ENCODE measurements around the gene GARRE1. TPM values are rescaled to one million over a fixed set of nuclear protein-coding genes. Genes with fewer than 3 reads are reported as not detected.

Gene GARRE1
- total RNA-seq, 2 donors from 2014 or later, result 25.5 to 28.0 TPM

GRCh38 chr19:34220472-34221063 is 33.8 kb upstream of the GARRE1 start:
- H3K9me3 ChIP-seq, result no peaks in the 10 kb centered on the region
- no peaks in the 10 kb centered on the region for H3K4me1 ChIP-seq
- TF ChIP-seq CTCF (IDR thresholded peaks at IDR 0.05), result peak; percentile 54 to 81
- H3K4me3 ChIP-seq, result no peak overlapping the region
- no peaks in the 10 kb centered on the region for H3K27me3 ChIP-seq
- H3K27ac ChIP-seq, result no peak overlapping the region
- peaks cover 53% of the 10 kb centered on the region for H3K36me3 ChIP-seq
- DNase-seq (ENCODE audit: low spot score), result no peak

- no peak for TF ChIP-seq CTCF (IDR thresholded peaks at IDR 0.05)
Measured at GRCh38 chr19:34222386-34222785, 32.0 kb upstream of the GARRE1 start.

GRCh38 chr19:34224996-34225658 is 29.2 kb upstream of the GARRE1 start:
- H3K27ac ChIP-seq, result no peak overlapping the region
- H3K27me3 ChIP-seq, result no peaks in the 10 kb centered on the region
- no peak overlapping the region for H3K4me3 ChIP-seq
- H3K36me3 ChIP-seq, result peaks cover 56% of the 10 kb centered on the region
- DNase-seq (ENCODE audit: low spot score), result no peak
- H3K9me3 ChIP-seq, result no peaks in the 10 kb centered on the region
- H3K4me1 ChIP-seq, result no peaks in the 10 kb centered on the region
- no peak for TF ChIP-seq CTCF (IDR thresholded peaks at IDR 0.05)

More at GRCh38 chr19:34222386-34222785, 32.0 kb upstream of the GARRE1 start:
- Histone ChIP-seq H3K27me3 (no peaks in the 10 kb centered on the region), H3K4me1 (no peaks in the 10 kb centered on the region), H3K27ac (no peak overlapping the region), H3K36me3 (peaks cover 49% of the 10 kb centered on the region), H3K9me3 (no peaks in the 10 kb centered on the region), H3K4me3 (no peak overlapping the region)
- no peak for DNase-seq (ENCODE audit: low spot score)

- no peak for TF ChIP-seq CTCF (IDR thresholded peaks at IDR 0.05)
- no peak for DNase-seq (ENCODE audit: low spot score)
- no peaks in the 10 kb centered on the region for H3K4me1 ChIP-seq
- no peak overlapping the region for H3K27ac ChIP-seq
- no peak overlapping the region for H3K4me3 ChIP-seq
- no peaks in the 10 kb centered on the region for H3K9me3 ChIP-seq
- no peaks in the 10 kb centered on the region for H3K27me3 ChIP-seq
- peaks cover 60% of the 10 kb centered on the region for H3K36me3 ChIP-seq
Measured at GRCh38 chr19:34225659-34226015, 28.7 kb upstream of the GARRE1 start.

GRCh38 chr19:34226036-34226435 is 28.3 kb upstream of the GARRE1 start:
- TF ChIP-seq CTCF (IDR thresholded peaks at IDR 0.05), result no peak
- H3K27me3 ChIP-seq, result no peaks in the 10 kb centered on the region
- H3K27ac ChIP-seq, result no peak overlapping the region
- H3K4me3 ChIP-seq, result no peak overlapping the region
- peaks cover 64% of the 10 kb centered on the region for H3K36me3 ChIP-seq
- H3K9me3 ChIP-seq, result no peaks in the 10 kb centered on the region
- no peaks in the 10 kb centered on the region for H3K4me1 ChIP-seq
- DNase-seq (ENCODE audit: low spot score), result no peak

- Histone ChIP-seq H3K36me3 (peaks cover 45% of the 10 kb centered on the region), H3K27me3 (no peaks in the 10 kb centered on the region), H3K4me3 (no peak overlapping the region), H3K27ac (no peak overlapping the region), H3K4me1 (peaks cover 0 to 4% of the 10 kb centered on the region in 2 donors), H3K9me3 (no peaks in the 10 kb centered on the region)
- DNase-seq (ENCODE audit: low spot score), result no peak
- no peak for TF ChIP-seq CTCF (IDR thresholded peaks at IDR 0.05)
Measured at GRCh38 chr19:34228347-34228746, 26.0 kb upstream of the GARRE1 start.

All from right atrium auricular region (tissue), 2 donors.